ENCODE data around the gene THRB.

Gene THRB

DNA sequence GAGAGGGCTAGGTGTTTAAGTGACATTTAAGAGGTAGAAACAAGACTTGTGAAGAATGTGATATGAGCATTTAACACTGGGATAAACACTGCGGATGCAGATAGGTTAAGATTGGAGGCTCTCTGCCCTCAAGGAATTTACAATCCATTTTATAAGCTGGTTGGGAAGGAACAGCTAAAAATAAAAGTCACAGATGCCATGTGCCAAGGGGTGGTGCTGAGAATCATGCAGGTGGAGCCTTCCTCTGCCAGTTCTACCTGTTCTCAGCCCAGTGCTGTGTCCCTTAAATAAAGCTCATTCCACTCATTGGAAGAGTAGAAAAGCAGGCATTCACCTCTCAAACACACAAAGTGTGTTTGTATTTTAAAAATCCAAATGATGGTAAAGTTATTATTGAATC is 261.9 kb downstream of the THRB start:
- no peak for DNase-seq
- Histone ChIP-seq H2BK5ac (ENCODE audit: low read length) (no peak overlapping the region), H3K27ac (ENCODE audit: low read depth, low read length) (no peak overlapping the region), H2BK120ac (ENCODE audit: low read depth, low read length) (no peak overlapping the region), H3K27me3 (ENCODE audit: insufficient read depth, low read length, poor library complexity) (no peaks in the 10 kb centered on the region), H4K8ac (ENCODE audit: low read depth, low read length) (no peak overlapping the region), H3K18ac (ENCODE audit: low read length) (no peak overlapping the region), H2BK15ac (replicated peaks; ENCODE audit: low read depth) (no peak overlapping the region), H3K36me3 (ENCODE audit: control insufficient read depth, insufficient read depth, low read length) (no peaks in the 10 kb centered on the region), H3K56ac (ENCODE audit: low read length) (no peak overlapping the region), H3K4me3 (ENCODE audit: low read length) (no peak overlapping the region), H4K5ac (ENCODE audit: low read length) (no peak overlapping the region), H3K4ac (ENCODE audit: low read depth, low read length) (no peak overlapping the region), H3K4me1 (ENCODE audit: control insufficient read depth, low read depth, low read length) (no peaks in the 10 kb centered on the region), H3K79me1 (ENCODE audit: low read length) (no peaks in the 10 kb centered on the region), H3K4me2 (ENCODE audit: low read length) (no peak overlapping the region), H3K9ac (ENCODE audit: low read length) (no peak overlapping the region), H2AK5ac (ENCODE audit: low read length) (no peak overlapping the region), H3K23ac (ENCODE audit: low read length) (no peak overlapping the region), H3K79me2 (ENCODE audit: control insufficient read depth, insufficient read depth, low read length) (no peaks in the 10 kb centered on the region)
- WGBS (ENCODE audit: extremely low coverage, insufficient coverage, low lambda C conversion rate), result no CpG with 5 or more reads among the region's 1 CpG

DNA sequence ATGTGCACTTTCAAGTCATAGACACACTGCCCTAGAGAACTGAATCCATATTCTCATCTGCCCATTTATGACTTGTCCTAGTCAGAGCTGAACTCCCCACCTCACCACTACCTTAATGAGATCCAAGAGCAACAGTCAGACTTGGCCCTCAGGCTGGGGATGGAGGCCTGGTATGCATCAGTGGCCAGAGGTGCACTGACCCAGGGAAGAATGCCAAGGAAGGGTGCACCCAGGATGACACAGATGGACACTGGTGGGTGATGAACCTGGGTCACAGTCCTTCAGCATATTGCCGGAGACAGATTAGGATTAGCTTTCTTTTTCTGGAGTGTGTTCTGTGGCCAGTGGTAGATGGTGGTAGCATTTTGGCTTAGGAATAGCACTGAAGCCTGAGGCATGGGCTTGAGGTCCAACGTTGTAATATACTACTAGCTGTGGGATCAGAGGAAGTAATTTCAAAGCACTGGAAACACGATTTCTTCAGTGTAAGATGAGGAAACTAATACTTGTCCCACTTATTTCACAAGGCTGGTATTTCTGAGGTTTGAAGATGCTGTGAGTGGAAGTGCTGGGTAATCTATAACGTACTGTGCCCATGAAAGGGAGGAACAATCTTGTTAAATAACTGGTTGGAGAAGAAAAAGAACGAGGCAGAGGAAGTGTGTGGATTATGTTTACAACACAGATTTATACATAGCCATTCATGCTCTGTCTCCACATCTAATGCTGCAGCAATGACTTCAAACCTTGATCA is 265.0 kb downstream of the THRB start:
- Histone ChIP-seq H3K23ac (ENCODE audit: low read length) (no peak overlapping the region), H2BK15ac (replicated peaks; ENCODE audit: low read depth) (no peak overlapping the region), H2BK120ac (ENCODE audit: low read depth, low read length) (no peak overlapping the region), H3K18ac (ENCODE audit: low read length) (no peak overlapping the region), H3K4me2 (ENCODE audit: low read length) (no peak overlapping the region), H3K79me1 (ENCODE audit: low read length) (no peaks in the 10 kb centered on the region), H3K4ac (ENCODE audit: low read depth, low read length) (no peak overlapping the region), H3K79me2 (ENCODE audit: control insufficient read depth, insufficient read depth, low read length) (no peaks in the 10 kb centered on the region), H3K4me1 (ENCODE audit: control insufficient read depth, low read depth, low read length) (no peaks in the 10 kb centered on the region), H3K56ac (ENCODE audit: low read length) (no peak overlapping the region), H4K5ac (ENCODE audit: low read length) (no peak overlapping the region), H3K9ac (ENCODE audit: low read length) (no peak overlapping the region), H3K4me3 (ENCODE audit: low read length) (no peak overlapping the region), H2AK5ac (ENCODE audit: low read length) (no peak overlapping the region), H3K36me3 (ENCODE audit: control insufficient read depth, insufficient read depth, low read length) (no peaks in the 10 kb centered on the region), H2BK5ac (ENCODE audit: low read length) (no peak overlapping the region), H4K8ac (ENCODE audit: low read depth, low read length) (no peak overlapping the region), H3K27me3 (ENCODE audit: insufficient read depth, low read length, poor library complexity) (no peaks in the 10 kb centered on the region), H3K27ac (ENCODE audit: low read depth, low read length) (no peak overlapping the region)
- no CpG with 5 or more reads among the region's 5 CpGs for WGBS (ENCODE audit: extremely low coverage, insufficient coverage, low lambda C conversion rate)
- no peak for DNase-seq

DNA sequence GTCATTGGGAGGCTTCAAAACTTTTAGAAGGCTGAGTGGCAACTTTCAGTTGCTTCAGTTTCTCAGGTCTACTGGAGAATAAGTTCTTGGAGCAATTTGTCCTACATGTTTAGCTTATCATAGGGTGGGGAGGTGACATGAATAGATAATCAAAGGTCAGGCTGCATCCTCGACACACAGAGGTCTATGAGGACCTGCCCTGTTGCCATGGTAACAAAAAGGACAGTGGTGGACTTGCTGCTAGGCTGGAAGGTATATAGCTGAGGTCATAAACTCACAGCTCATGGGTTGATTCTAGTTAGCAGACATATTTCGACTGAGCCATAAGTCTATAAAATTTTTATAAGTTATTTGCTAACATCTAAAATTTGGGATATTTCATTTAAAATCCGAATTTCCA is 267.0 kb downstream of the THRB start:
- Histone ChIP-seq H3K18ac (ENCODE audit: low read length) (no peak overlapping the region), H3K9ac (ENCODE audit: low read length) (no peak overlapping the region), H2BK15ac (replicated peaks; ENCODE audit: low read depth) (no peak overlapping the region), H3K27ac (ENCODE audit: low read depth, low read length) (no peak overlapping the region), H4K8ac (ENCODE audit: low read depth, low read length) (no peak overlapping the region), H2BK120ac (ENCODE audit: low read depth, low read length) (no peak overlapping the region), H3K4me2 (ENCODE audit: low read length) (no peak overlapping the region), H3K4me3 (ENCODE audit: low read length) (no peak overlapping the region), H4K5ac (ENCODE audit: low read length) (no peak overlapping the region), H3K23ac (ENCODE audit: low read length) (no peak overlapping the region), H3K27me3 (ENCODE audit: insufficient read depth, low read length, poor library complexity) (no peaks in the 10 kb centered on the region), H2AK5ac (ENCODE audit: low read length) (no peak overlapping the region), H3K56ac (ENCODE audit: low read length) (no peak overlapping the region), H3K4ac (ENCODE audit: low read depth, low read length) (no peak overlapping the region), H3K79me2 (ENCODE audit: control insufficient read depth, insufficient read depth, low read length) (no peaks in the 10 kb centered on the region), H3K79me1 (ENCODE audit: low read length) (no peaks in the 10 kb centered on the region), H3K36me3 (ENCODE audit: control insufficient read depth, insufficient read depth, low read length) (no peaks in the 10 kb centered on the region), H2BK5ac (ENCODE audit: low read length) (no peak overlapping the region), H3K4me1 (ENCODE audit: control insufficient read depth, low read depth, low read length) (no peaks in the 10 kb centered on the region)
- DNase-seq, result no peak
- no CpG with 5 or more reads among the region's 3 CpGs for WGBS (ENCODE audit: extremely low coverage, insufficient coverage, low lambda C conversion rate)

- Histone ChIP-seq H3K79me2 (ENCODE audit: control insufficient read depth, insufficient read depth, low read length) (no peaks in the 10 kb centered on the region), H3K4me2 (ENCODE audit: low read length) (no peak overlapping the region), H2AK5ac (ENCODE audit: low read length) (no peak overlapping the region), H4K8ac (ENCODE audit: low read depth, low read length) (no peak overlapping the region), H3K79me1 (ENCODE audit: low read length) (no peaks in the 10 kb centered on the region), H2BK15ac (replicated peaks; ENCODE audit: low read depth) (no peak overlapping the region), H3K56ac (ENCODE audit: low read length) (no peak overlapping the region), H3K4ac (ENCODE audit: low read depth, low read length) (no peak overlapping the region), H3K27ac (ENCODE audit: low read depth, low read length) (no peak overlapping the region), H2BK120ac (ENCODE audit: low read depth, low read length) (no peak overlapping the region), H3K4me3 (ENCODE audit: low read length) (no peak overlapping the region), H3K23ac (ENCODE audit: low read length) (no peak overlapping the region), H3K9ac (ENCODE audit: low read length) (no peak overlapping the region), H3K4me1 (ENCODE audit: control insufficient read depth, low read depth, low read length) (no peaks in the 10 kb centered on the region), H3K36me3 (ENCODE audit: control insufficient read depth, insufficient read depth, low read length) (no peaks in the 10 kb centered on the region), H4K5ac (ENCODE audit: low read length) (no peak overlapping the region), H3K27me3 (ENCODE audit: insufficient read depth, low read length, poor library complexity) (no peaks in the 10 kb centered on the region), H3K18ac (ENCODE audit: low read length) (no peak overlapping the region), H2BK5ac (ENCODE audit: low read length) (no peak overlapping the region)
- WGBS (ENCODE audit: extremely low coverage, insufficient coverage, low lambda C conversion rate), result no CpG with 5 or more reads among the region's 2 CpGs
- no peak for DNase-seq
Observed at GRCh38 chr3:24226397-24226796, 268.3 kb downstream of the THRB start.

DNA sequence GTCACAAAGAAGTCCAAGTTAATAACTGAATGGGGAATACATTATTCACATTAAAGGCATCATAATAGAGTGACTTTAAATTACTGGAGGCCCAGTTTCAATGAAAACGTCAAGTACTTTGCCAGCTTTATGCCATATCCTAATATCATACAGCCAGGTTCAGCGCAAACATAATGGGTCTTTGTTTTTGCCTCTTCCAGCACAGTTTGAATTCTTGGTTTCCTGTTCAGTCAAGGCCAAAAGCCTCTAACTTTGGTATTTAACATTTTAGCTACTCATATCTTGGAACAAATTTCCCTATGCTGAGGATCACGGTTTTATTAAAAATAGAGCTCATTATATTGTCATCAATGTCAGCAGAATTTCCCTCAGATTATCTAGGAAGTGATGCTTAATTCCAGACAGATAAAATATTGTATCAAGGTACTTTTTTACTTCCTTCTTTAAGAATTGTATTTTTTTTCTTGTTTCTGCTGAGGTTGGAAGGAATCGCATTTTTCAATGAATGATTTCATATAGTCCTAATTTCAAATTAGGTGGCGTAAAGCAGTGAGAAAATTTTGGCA is 269.2 kb downstream of the THRB start:
- H3K79me2 ChIP-seq (ENCODE audit: control insufficient read depth, insufficient read depth, low read length), result no peaks in the 10 kb centered on the region
- H3K9ac ChIP-seq (ENCODE audit: low read length), result no peak overlapping the region
- no peak overlapping the region for H3K4ac ChIP-seq (ENCODE audit: low read depth, low read length)
- no peak overlapping the region for H3K4me3 ChIP-seq (ENCODE audit: low read length)
- no peak overlapping the region for H2BK120ac ChIP-seq (ENCODE audit: low read depth, low read length)
- no peak overlapping the region for H3K23ac ChIP-seq (ENCODE audit: low read length)
- no peak overlapping the region for H2AK5ac ChIP-seq (ENCODE audit: low read length)
- H3K56ac ChIP-seq (ENCODE audit: low read length), result no peak overlapping the region
- DNase-seq, result no peak
- no peak overlapping the region for H3K4me2 ChIP-seq (ENCODE audit: low read length)
- no peaks in the 10 kb centered on the region for H3K79me1 ChIP-seq (ENCODE audit: low read length)
- H3K27ac ChIP-seq (ENCODE audit: low read depth, low read length), result no peak overlapping the region
- H2BK15ac ChIP-seq (replicated peaks; ENCODE audit: low read depth), result no peak overlapping the region
- no peak overlapping the region for H4K5ac ChIP-seq (ENCODE audit: low read length)
- no peak overlapping the region for H4K8ac ChIP-seq (ENCODE audit: low read depth, low read length)
- no peak overlapping the region for H3K18ac ChIP-seq (ENCODE audit: low read length)
- no peak overlapping the region for H2BK5ac ChIP-seq (ENCODE audit: low read length)
- no peaks in the 10 kb centered on the region for H3K27me3 ChIP-seq (ENCODE audit: insufficient read depth, low read length, poor library complexity)
- no peaks in the 10 kb centered on the region for H3K4me1 ChIP-seq (ENCODE audit: control insufficient read depth, low read depth, low read length)
- no peaks in the 10 kb centered on the region for H3K36me3 ChIP-seq (ENCODE audit: control insufficient read depth, insufficient read depth, low read length)
- no CpG with 5 or more reads among the region's 5 CpGs for WGBS (ENCODE audit: extremely low coverage, insufficient coverage, low lambda C conversion rate)
